Ovary (tissue), 9 donors: ENCODE measurements around the gene CNOT1. TPM values are rescaled to one million over a fixed set of nuclear protein-coding genes. Genes with fewer than 3 reads are reported as not detected.

Source experiments
- DNase-seq, 5 donors: peaks; one replicate each; pipeline ENCODE4 v3.0.0-alpha.2; 2019 to 2020
- H3K27ac ChIP-seq, 2 donors: fragments of 200-600 bp; one replicate each; pipeline versions ENCODE4 v1.5.1 to v1.8.0; 2019 to 2022
- H3K27me3 ChIP-seq: fragments of 200-600 bp; one replicate; pipeline ENCODE4 v1.8.0; 2022
- H3K36me3 ChIP-seq: fragments of 200-600 bp; sonication (generic); one replicate; pipeline ENCODE4 v1.5.1; 2019
- H3K4me1 ChIP-seq: one replicate; pipeline ENCODE4 v1.8.1; 2013; ENCODE audit warnings: mild to moderate bottlenecking, moderate library complexity; ENCODE audit not compliant: insufficient read depth
- H3K4me3 ChIP-seq: fragments of 200-600 bp; sonication (generic); one replicate; pipeline ENCODE4 v1.5.1; 2017
- H3K9me3 ChIP-seq, 2 donors: fragments of 200-600 bp in 1 of 2; sonication (generic) in 1 of 2; one replicate each; pipeline versions ENCODE4 v1.5.1 to v1.8.1; 2013 to 2019; ENCODE audit warnings: mild to moderate bottlenecking in 1 of 2, moderate library complexity in 1 of 2
- CTCF ChIP-seq, 3 donors: fragments of 450-650 bp in 2 of 3; fragments of 200-600 bp in 1 of 3; IDR thresholded peaks; one replicate each; pipeline versions ENCODE4 v1.5.1 to v1.8.0; 2016 to 2022; ENCODE audit warnings: antibody characterized with exemption in 3 of 3, mild to moderate bottlenecking in 1 of 3
- EP300 ChIP-seq: sonication (generic); formaldehyde crosslinking; IDR thresholded peaks from one replicate; pipeline ENCODE4 v1.6.1; 2017; ENCODE audit warnings: antibody characterized with exemption
- POLR2A ChIP-seq: fragments of 450-650 bp; IDR thresholded peaks from one replicate; pipeline ENCODE4 v1.6.1; 2017; ENCODE audit warnings: antibody characterized with exemption, mild to moderate bottlenecking, moderate library complexity
- WGBS, 3 donors: extraction: QIAGEN DNeasy Blood & Tissue Kit in 1 of 3; methylation state at CpG; one replicate each; pipeline versions ENCODE4 v1.1.5 to v1.1.7; 2013 to 2017; 5-methylcytosine and 5-hydroxymethylcytosine counted together
- intact Hi-C, 4 donors: fragments of 100-400 bp; cut with DNase I; formaldehyde crosslinking; loops; one replicate each; pipeline versions ENCODE4 v1.11.0 to v1.15.1; 2022 to 2023
- polyA plus RNA-seq, 2 donors: library from polyadenylated mRNA; stranded (reverse); fragments of 200-250 nt in 1 of 2; fragments of 350-450 nt in 1 of 2; fragmentation: Illumina TruSeq in 1 of 2; extraction: RNeasy Lipid Tissue Mini Kit (QIAGEN cat#74804) in 1 of 2; gene quantifications; one replicate each; pipeline ENCODE4 v1.2.3, GENCODE V29; 2013 to 2014
- total RNA-seq, 7 donors: library from RNA; depleted of rRNA in 2 of 7; stranded (reverse); fragments of >200 nt in 2 of 7; fragmentation: NEBNext Ultra II Directional in 3 of 7; extraction: Animal tissue kit (Norgen Biotek cat#: 25700) in 3 of 7; gene quantifications; one replicate each; pipeline versions ENCODE4 v1.1.0 to v1.2.4, GENCODE V29; 2016 to 2023
- donor health status: DM: no; HTN: no; CAD: no; lungs with moderate emphysema.
- donor health status: DM: no; HTN: no; CAD: no.
- donor health status: Bipolar disorder and iron deficiency.
- donor health status: DM: yes; HTN: yes; CAD: no.
- donor health status: DM: no; HTN: no; CAD: no.
- donor health status: DM: yes; HTN: yes; CAD: no.

Gene CNOT1
- total and polyA plus RNA-seq, 9 donors: 63.8 to 145 (median 111) TPM

GRCh38 chr16:58636466-58636865, 6.8 kb upstream of the CNOT1 start:
- Histone ChIP-seq H3K4me3 (no peak overlapping the region), H3K27ac (no peak overlapping the region), H3K4me1 (no peaks in the 10 kb centered on the region), H3K27me3 (no peaks in the 10 kb centered on the region), H3K36me3 (no peaks in the 10 kb centered on the region), H3K9me3 (no peaks in the 10 kb centered on the region)
- DNase-seq: no peak
- intact Hi-C loops: loop anchor here in 1 of 4 donors (10.0 kb wide), 1 partner anchor 122 kb away; the partner anchor contains the start of gene SETD6
- 83 to 94% (median 86%) methylated on average over 4 of the region's 4 CpGs for WGBS, 3 donors
- no peak for TF ChIP-seq POLR2A
- TF ChIP-seq EP300: no peak
- no peak for TF ChIP-seq CTCF (IDR thresholded peaks at IDR 0.05)

- H3K27me3 ChIP-seq: no peaks in the 10 kb centered on the region
- intact Hi-C loops: loop anchor here in 1 of 4 donors (10.0 kb wide), 1 partner anchor 121 kb away; the partner anchor contains the start of gene SETD6
- peaks cover 3% of the 10 kb centered on the region for H3K4me1 ChIP-seq
- no peak for TF ChIP-seq CTCF (IDR thresholded peaks at IDR 0.05)
- TF ChIP-seq POLR2A: no peak
- no peak for TF ChIP-seq EP300
- H3K9me3 ChIP-seq: no peaks in the 10 kb centered on the region
- DNase-seq: no peak
- WGBS, 3 donors: 60 to 74% (median 67%) methylated on average over 4 of the region's 4 CpGs
- no peak overlapping the region for H3K4me3 ChIP-seq
- no peaks in the 10 kb centered on the region for H3K36me3 ChIP-seq
- H3K27ac ChIP-seq: no peak overlapping the region
Measured at GRCh38 chr16:58635502-58635901, 5.9 kb upstream of the CNOT1 start.

GRCh38 chr16:58634265-58634802, 4.7 kb upstream of the CNOT1 start:
- Histone ChIP-seq H3K4me3 (no peak overlapping the region), H3K4me1 (peaks cover 3% of the 10 kb centered on the region), H3K27me3 (no peaks in the 10 kb centered on the region), H3K9me3 (no peaks in the 10 kb centered on the region), H3K36me3 (no peaks in the 10 kb centered on the region), H3K27ac (no peak overlapping the region)
- TF ChIP-seq CTCF (IDR thresholded peaks at IDR 0.05) (no peak), POLR2A (no peak)
- WGBS, 3 donors: 74 to 89% (median 77%) methylated on average over 3 of the region's 3 CpGs
- intact Hi-C loops: loop anchor here in 1 of 4 donors (10.0 kb wide), 1 partner anchor 120 kb away; the partner anchor contains the start of gene SETD6
- no peak for DNase-seq

DNA sequence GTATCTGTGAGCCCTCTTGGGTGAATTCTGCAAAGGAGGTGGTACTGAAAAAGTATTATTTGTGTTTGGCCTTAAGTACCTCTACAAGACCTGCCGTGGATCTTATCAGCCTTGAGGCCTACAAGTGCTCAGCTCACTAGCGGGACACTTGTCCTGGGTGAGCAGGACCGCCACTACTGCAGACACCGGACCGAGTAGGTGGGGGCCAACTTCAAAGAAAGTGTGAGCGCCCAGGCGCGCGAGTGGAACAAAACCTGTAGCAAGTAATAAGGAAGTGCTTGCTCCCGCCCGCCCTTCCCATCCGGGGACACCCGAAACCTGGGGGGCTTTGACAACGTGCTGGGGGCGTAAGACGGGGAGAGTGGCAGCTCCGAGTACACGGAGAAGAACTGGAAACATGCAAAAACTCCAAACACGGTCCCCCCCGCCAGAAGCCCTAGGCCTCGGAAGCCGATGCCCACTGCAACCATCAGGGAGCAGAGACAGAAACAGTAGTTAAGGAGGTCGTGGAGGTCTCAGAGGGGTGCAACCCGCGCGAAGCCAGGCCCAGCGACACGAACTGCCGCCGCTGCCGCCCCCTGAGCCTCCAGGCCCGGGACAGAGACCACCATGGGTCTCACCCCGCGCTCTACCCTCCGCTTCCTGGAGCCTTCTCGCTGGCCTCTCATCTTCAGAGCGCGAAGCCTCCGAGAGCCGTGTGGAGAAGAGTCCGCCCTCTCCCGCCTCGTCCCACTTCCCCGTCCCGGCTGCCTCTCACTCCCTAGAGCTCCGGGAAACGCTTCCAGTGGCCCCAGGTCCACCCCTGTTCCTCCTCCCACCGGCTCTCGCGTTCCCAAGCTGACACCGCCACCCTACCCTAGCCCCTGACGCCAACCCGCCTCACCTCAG, 537 bp downstream of the CNOT1 start:
- Histone ChIP-seq H3K27me3 (no peaks in the 10 kb centered on the region), H3K36me3 (no peaks in the 10 kb centered on the region), H3K4me1 (peaks cover 8% of the 10 kb centered on the region), H3K9me3 (no peaks in the 10 kb centered on the region), H3K27ac (peak overlapping the region; percentile 91 to 96), H3K4me3 (peak overlapping the region; percentile 98)
- TF ChIP-seq EP300: no peak
- TF ChIP-seq POLR2A: no peak
- TF ChIP-seq CTCF (IDR thresholded peaks at IDR 0.05): no peak
- intact Hi-C loops: loop anchor here in 1 of 4 donors (10.0 kb wide), 1 partner anchor 114 kb away; the partner anchor contains the start of gene SETD6
- peak; percentile 35 to 62 (median 51) for DNase-seq
- 0 to 1% (median 1%) methylated on average over 44 to 53 of the region's 53 CpGs for WGBS, 3 donors
